Sciatic nerve (tissue), 2 donors: ENCODE measurements around the gene NFIX. TPM values are rescaled to one million over a fixed set of nuclear protein-coding genes. Genes with fewer than 3 reads are reported as not detected.

Experiments
- ATAC-seq: fragments of 200-7000 bp; cut with Tn5 transposase; one replicate; pipeline ENCODE4 v1.9.1; 2020; ENCODE audit warnings: mild to moderate bottlenecking, moderate library complexity
- DNase-seq: peaks from one replicate; pipeline ENCODE4 v3.0.0-alpha.2; 2020; ENCODE audit warnings: low spot score
- intact Hi-C: fragments of 100-400 bp; cut with DNase I; formaldehyde crosslinking; loops from one replicate; pipeline ENCODE4 v1.14.2; 2022
- total RNA-seq: library from RNA; stranded (reverse); fragmentation: NEBNext Ultra II Directional; extraction: Animal tissue kit (Norgen Biotek cat#: 25700); gene quantifications from one replicate; pipeline ENCODE4 v1.2.1, GENCODE V29; 2021
- donor health status: DM: no; HTN: no; CAD: no.
- donor health status: DM: no; HTN: no; CAD: no.

Gene NFIX
- total RNA-seq, 1 donor from 2014 or later: 131 TPM

DNA sequence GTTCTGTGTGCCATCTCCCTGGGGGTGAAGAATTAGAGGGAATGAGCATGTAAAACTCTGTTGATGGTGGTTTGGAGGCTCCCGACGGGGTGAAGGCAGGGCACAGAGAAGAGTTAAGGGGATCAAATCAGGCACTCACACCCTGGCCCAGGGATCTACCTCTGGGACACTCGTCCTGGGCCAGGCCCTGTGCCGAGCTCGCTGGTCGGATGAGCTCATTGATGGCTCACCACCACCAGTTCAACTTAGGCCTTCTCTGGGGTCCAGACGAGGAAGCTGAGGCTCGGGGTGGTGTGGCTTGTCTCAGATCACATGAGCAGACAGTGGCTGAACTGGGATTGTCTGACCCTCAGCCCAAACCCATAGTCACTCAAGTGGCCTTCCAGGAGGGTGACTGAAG lies 124.4 kb downstream of the NFIX start:
- ATAC-seq (no peak), DNase-seq (no peak)
- intact Hi-C loops: no loop called here

DNA sequence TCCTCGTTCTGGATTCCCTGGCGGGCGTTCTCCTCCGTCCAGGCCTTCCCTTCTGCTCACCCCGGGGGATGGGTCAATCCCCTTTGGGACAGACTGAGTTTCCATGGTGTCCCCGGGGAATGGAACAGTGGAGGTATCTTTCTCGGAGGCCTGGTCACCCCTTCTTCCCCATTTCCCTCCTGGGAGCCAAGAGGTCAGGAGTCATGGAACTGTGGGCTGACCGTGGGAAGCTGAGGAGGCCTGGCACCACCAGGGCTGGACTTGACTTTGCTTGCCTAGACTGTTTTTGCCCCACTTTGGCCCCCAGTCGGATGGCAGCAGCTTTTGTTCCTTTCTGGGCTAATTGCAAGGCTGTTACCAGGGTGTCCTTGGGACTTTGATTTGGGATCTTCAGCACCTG lies 124.8 kb downstream of the NFIX start:
- intact Hi-C loops: no loop called here
- ATAC-seq: no peak
- DNase-seq: no peak

DNA sequence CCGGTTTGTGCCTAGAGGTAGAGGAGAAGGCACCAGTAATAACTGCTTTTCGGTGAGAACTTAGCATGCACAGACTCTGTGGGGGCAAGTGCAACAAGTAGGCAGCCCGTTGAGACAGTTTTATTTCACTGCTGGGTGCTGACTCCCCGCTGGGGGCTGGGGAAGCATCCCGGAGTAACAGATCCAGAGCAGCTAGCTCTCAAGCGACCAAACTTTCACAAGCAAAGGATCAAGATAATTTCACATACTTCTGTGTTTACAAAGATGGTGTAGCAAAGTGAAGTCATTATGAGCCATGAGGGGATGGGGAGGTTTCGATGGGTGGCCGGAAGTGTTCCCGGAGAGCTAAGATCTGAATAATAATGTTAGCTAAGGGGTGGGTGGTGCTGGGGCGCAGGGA lies 125.5 kb downstream of the NFIX start:
- intact Hi-C loops: no loop called here
- ATAC-seq: no peak

GRCh38 chr19:13121551-13122274 lies 126.4 kb downstream of the NFIX start:
- intact Hi-C loops: no loop called here
- ATAC-seq (no peak), DNase-seq (no peak)

More for the DNA sequence above, 125.5 kb downstream of the NFIX start:
- DNase-seq: no peak

DNA sequence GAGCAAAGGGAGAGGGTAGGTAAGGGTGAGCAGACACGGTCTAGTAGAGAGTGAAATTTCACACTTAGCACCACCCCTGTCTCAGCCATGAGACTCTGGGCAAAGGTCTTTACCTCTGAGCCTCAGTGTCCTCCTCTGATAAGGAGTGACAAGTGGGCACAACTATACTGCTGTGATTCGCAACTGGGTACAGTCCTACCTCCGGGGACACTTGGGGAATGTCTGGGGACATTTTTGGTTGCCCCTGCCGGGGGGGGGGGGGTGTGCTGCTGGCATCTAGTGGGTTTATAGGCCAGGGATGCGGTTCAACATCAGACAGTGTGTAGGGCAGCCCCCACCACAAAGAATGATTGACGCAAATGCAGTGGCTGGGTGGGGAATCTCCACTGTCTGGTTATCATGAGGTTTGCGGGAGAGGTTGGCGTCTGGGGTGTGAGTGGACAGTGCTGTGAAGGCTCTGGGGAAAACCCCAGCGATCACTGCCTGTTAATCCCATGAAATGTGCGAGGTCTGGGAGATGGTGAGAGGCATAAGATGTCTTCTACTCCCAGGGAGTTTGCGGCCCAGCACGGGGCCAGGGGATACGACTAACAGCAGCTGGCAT lies 127.1 kb downstream of the NFIX start:
- ATAC-seq (no peak), DNase-seq (no peak)
- intact Hi-C loops: no loop called here

DNA sequence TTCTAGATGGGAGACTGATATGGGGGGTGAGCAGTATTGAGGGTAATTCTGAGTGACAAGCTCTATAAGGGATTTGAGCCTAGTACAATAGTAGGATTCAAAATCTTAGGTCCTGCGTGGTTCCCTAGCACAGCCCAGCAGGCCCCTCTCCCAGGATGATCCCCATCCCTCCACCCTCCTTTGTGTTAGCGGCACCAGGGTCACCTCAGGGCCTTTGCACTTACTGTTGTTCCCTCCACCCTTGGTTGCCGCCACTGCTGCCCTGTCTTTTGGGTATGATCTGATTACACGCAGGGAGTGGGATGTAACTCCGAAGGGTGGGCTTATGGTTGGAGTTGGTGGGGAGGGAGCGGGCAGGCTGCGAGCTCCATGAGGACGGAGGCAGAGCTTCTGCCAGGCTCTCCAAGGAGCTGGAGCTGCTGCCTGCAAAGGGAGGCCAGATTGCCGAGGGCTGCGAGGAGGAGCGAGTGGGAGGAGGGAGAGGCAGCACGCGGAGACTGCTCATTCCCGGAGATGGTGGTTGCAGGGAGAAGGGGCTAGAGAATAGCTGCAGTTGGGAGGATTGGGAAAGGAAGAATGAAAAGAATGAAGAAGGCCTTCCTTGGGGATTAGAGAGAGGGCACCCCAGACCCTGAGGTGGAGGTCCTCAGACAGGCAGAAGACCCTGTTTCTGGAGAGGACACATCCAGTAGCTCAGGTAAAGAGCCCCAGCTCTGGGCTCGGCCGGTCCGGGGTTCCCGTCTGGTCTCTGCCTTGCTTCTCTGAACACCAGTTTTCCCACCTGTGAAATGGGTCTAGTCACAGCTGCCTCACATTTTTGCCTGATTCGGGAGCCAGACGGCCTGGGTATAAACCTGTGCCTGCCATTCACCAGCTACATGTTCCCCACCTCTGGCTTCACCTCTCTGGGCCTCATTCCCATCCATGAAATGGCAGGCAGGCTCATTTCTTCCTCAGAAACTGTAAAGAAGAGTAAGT lies 128.0 kb downstream of the NFIX start:
- DNase-seq: no peak
- ATAC-seq: no peak
- intact Hi-C loops: no loop called here

- no peak for ATAC-seq
- intact Hi-C loops: no loop called here
- DNase-seq: no peak
These were observed 131.8 kb downstream of the NFIX start for GRCh38 chr19:13127051-13127450.

- intact Hi-C loops: no loop called here
- DNase-seq: no peak
These were observed 132.7 kb downstream of the NFIX start for GRCh38 chr19:13127811-13128575.

GRCh38 chr19:13128583-13128982 lies 133.3 kb downstream of the NFIX start:
- intact Hi-C loops: no loop called here
- DNase-seq (no peak), ATAC-seq (no peak)

More at GRCh38 chr19:13127811-13128575, 132.7 kb downstream of the NFIX start:
- no peak for ATAC-seq

GRCh38 chr19:13129384-13129783 lies 134.1 kb downstream of the NFIX start:
- ATAC-seq (no peak), DNase-seq (no peak)
- intact Hi-C loops: no loop called here

- DNase-seq: no peak
- intact Hi-C loops: no loop called here
- no peak for ATAC-seq
These were observed 135.7 kb downstream of the NFIX start for GRCh38 chr19:13130886-13131490.

DNA sequence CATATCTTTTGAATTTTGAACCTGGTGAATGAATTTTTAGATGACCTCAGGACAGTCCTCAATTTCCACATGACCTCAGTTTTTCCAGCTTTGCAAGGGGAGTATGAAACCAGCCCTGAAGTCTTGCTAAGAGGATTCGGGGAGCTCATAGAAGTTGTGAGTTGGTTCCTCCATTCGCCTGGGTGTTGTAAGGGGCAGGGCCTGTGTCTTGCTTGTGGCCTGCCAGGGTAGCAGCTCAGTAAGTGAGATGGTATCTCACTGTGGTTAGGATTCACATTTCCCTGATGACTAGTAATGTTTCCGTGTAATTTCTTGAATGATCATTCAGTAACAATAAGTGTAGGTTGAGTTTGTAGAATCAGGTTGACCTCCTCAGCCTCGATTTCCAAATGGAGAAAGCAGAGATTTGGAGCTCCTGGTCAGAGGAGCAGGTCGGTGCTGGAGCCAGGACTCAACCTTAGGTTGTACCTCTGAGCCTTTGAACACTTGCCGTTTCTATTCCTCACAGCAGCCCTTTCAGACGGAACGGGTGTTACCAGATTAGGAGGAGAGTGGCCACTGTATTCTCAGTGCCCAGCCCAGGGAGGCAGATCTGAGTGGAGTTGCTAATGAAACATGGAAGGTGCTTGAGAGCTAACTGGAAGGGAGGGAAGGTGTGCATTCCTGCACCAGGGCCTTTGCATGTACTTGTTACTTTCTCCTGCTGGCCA lies 137.4 kb downstream of the NFIX start:
- ATAC-seq (no peak), DNase-seq (no peak)
- intact Hi-C loops: no loop called here

DNA sequence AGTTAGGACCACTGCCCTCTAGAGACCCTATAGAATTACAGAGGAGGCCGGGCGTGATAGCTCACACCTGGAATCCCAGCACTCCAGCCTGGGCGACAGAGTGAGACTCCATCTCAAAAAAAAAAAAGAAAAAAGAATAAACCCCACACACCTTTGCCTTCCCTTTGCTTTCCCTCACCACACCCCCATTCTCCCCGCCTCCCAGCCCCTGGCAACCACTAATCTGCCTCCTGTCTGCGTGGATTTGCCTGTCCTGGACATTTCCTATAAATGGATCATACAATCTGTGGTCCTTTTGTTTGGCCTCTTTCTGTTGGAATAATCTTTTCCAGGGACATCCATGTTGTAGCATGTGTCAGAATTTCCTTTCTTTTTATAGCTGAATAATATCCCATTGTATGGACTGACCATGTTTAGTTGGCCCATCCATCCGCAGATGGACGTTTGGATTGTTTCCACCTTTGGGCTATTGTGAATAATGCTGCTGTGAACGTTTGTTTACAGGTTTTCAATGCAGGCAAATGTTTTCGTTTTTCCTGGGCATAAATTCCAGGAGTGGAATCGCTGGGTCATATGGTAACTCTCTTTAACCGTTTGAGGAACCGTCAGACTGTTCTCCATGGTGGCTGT lies 138.1 kb downstream of the NFIX start:
- ATAC-seq: no peak
- DNase-seq: no peak

DNA sequence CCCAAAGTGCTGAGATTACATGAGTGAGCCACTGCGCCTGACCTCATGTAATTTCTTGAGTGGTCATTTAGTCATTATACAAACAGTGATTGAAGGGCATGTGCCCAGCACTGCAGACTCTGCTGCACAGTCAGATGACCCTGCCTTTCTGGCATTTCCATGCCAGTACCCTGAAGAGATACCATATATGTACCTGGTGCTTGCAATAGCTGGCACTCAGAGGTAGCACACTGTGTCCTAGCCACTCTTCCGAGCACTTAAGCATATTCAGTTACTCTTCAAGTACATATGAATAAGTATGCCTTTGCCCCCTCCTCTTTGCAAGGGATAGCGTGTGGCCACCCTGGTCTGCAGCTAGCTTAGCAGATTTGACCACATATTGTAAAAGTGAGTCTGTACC lies 139.4 kb downstream of the NFIX start:
- no peak for DNase-seq
- intact Hi-C loops: no loop called here
- ATAC-seq: no peak

More for the DNA sequence above, 138.1 kb downstream of the NFIX start:
- intact Hi-C loops: no loop called here

DNA sequence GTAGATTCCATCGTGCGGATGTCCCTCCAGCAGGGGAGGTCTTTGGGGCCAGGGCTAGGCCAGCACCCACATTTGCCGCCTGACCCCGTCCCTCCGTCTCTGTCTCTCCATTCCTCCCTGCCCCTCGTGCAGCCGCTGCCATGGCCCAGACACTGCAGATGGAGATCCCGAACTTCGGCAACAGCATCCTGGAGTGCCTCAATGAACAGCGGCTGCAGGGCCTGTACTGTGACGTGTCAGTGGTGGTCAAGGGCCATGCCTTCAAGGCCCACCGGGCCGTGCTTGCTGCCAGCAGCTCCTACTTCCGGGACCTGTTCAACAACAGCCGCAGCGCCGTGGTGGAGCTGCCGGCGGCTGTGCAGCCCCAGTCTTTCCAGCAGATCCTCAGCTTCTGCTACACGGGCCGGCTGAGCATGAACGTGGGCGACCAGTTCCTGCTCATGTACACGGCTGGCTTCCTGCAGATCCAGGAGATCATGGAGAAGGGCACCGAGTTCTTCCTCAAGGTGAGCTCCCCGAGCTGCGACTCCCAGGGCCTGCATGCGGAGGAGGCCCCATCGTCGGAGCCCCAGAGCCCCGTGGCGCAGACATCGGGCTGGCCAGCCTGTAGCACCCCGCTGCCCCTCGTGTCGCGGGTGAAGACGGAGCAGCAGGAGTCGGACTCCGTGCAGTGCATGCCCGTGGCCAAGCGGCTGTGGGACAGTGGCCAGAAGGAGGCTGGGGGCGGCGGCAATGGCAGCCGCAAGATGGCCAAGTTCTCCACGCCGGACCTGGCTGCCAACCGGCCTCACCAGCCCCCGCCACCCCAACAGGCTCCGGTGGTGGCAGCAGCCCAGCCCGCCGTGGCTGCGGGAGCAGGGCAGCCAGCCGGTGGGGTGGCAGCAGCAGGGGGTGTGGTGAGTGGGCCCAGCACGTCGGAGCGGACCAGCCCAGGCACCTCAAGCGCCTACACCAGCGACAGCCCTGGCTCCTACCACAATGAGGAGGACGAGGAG lies 140.1 kb downstream of the NFIX start:
- DNase-seq (no peak), ATAC-seq (no peak)
- intact Hi-C loops: no loop called here

- no peak for DNase-seq
- no peak for ATAC-seq
- intact Hi-C loops: no loop called here
These were observed 142.1 kb downstream of the NFIX start for GRCh38 chr19:13137290-13137794.
